Measurements from ENCODE around the gene CLEC9A. TPM values are rescaled to one million over a fixed set of nuclear protein-coding genes. Genes with fewer than 3 reads are reported as not detected.

Gene CLEC9A
- total and polyA plus RNA-seq, 2 experiments from 2014 or later: not detected

DNA sequence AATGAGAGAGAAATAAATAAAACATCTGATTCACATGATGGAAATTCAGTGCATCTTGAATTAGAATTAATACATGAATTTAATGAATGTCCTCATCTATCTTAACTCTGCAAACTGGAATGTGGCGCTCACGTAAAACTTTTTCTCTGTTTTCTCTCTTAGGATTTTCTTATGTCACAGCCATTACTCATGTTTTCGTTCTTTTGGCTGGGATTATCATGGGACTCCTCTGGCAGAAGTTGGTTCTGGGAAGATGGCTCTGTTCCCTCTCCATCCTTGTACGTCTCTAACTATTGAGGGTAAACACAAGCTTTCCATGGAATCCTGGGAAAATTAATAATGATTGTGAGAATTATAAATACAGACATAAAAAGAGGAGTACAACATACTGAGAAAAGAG is 15.0 kb upstream of the CLEC9A start:
- Mint-ChIP-seq H3K4me3 (no peak overlapping the region), H3K9me3 (no peaks in the 10 kb centered on the region), H3K4me1 (peaks cover 10% of the 10 kb centered on the region), H3K27me3 (ENCODE audit: insufficient read depth, low read depth, poor library complexity) (no peaks in the 10 kb centered on the region), H3K27ac (no peak overlapping the region), H3K36me3 (ENCODE audit: low read depth) (no peaks in the 10 kb centered on the region)
- Histone ChIP-seq H3K79me2 (replicated peaks; ENCODE audit: insufficient read depth) (no peaks in the 10 kb centered on the region), H3F3A (replicated peaks; ENCODE audit: low read depth) (no peaks in the 10 kb centered on the region), H3K36me3 (ENCODE audit: insufficient read depth) (no peaks in the 10 kb centered on the region), H3K4me2 (no peak overlapping the region), H3K9me2 (ENCODE audit: insufficient read depth) (no peaks in the 10 kb centered on the region), H3K4me1 (ENCODE audit: insufficient read depth) (peaks cover 15% of the 10 kb centered on the region), H3K27ac (ENCODE audit: low read depth) (no peak overlapping the region), H3K4me3 (no peak overlapping the region), H2AFZ (no peak overlapping the region), H4K20me1 (replicated peaks; ENCODE audit: insufficient read depth) (no peaks in the 10 kb centered on the region), H3K27me3 (ENCODE audit: insufficient read depth) (no peaks in the 10 kb centered on the region)
- no peak for TF ChIP-seq ZNF331 (CRISPR knock-in tag; IDR thresholded peaks at IDR 0.05; ENCODE audit: low read depth)
- no peak for TF ChIP-seq POLR2AphosphoS5 (IDR thresholded peaks at IDR 0.05; ENCODE audit: low read depth)
- TF ChIP-seq, protein P1, sequence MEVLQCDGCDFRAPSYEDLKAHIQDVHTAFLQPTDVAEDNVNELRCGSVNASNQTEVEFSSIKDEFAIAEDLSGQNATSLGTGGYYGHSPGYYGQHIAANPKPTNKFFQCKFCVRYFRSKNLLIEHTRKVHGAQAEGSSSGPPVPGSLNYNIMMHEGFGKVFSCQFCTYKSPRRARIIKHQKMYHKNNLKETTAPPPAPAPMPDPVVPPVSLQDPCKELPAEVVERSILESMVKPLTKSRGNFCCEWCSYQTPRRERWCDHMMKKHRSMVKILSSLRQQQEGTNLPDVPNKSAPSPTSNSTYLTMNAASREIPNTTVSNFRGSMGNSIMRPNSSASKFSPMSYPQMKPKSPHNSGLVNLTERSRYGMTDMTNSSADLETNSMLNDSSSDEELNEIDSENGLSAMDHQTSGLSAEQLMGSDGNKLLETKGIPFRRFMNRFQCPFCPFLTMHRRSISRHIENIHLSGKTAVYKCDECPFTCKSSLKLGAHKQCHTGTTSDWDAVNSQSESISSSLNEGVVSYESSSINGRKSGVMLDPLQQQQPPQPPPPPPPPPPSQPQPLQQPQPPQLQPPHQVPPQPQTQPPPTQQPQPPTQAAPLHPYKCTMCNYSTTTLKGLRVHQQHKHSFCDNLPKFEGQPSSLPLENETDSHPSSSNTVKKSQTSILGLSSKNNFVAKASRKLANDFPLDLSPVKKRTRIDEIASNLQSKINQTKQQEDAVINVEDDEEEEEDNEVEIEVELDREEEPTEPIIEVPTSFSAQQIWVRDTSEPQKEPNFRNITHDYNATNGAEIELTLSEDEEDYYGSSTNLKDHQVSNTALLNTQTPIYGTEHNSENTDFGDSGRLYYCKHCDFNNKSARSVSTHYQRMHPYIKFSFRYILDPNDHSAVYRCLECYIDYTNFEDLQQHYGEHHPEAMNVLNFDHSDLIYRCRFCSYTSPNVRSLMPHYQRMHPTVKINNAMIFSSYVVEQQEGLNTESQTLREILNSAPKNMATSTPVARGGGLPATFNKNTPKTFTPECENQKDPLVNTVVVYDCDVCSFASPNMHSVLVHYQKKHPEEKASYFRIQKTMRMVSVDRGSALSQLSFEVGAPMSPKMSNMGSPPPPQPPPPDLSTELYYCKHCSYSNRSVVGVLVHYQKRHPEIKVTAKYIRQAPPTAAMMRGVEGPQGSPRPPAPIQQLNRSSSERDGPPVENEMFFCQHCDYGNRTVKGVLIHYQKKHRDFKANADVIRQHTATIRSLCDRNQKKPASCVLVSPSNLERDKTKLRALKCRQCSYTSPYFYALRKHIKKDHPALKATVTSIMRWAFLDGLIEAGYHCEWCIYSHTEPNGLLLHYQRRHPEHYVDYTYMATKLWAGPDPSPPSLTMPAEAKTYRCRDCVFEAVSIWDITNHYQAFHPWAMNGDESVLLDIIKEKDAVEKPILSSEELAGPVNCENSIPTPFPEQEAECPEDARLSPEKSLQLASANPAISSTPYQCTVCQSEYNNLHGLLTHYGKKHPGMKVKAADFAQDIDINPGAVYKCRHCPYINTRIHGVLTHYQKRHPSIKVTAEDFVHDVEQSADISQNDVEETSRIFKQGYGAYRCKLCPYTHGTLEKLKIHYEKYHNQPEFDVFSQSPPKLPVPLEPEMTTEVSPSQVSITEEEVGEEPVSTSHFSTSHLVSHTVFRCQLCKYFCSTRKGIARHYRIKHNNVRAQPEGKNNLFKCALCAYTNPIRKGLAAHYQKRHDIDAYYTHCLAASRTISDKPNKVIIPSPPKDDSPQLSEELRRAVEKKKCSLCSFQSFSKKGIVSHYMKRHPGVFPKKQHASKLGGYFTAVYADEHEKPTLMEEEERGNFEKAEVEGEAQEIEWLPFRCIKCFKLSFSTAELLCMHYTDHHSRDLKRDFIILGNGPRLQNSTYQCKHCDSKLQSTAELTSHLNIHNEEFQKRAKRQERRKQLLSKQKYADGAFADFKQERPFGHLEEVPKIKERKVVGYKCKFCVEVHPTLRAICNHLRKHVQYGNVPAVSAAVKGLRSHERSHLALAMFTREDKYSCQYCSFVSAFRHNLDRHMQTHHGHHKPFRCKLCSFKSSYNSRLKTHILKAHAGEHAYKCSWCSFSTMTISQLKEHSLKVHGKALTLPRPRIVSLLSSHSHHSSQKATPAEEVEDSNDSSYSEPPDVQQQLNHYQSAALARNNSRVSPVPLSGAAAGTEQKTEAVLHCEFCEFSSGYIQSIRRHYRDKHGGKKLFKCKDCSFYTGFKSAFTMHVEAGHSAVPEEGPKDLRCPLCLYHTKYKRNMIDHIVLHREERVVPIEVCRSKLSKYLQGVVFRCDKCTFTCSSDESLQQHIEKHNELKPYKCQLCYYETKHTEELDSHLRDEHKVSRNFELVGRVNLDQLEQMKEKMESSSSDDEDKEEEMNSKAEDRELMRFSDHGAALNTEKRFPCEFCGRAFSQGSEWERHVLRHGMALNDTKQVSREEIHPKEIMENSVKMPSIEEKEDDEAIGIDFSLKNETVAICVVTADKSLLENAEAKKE (CRISPR knock-in tag; IDR thresholded peaks at IDR 0.05): no peak
- ATAC-seq (no peak), DNase-seq (ENCODE audit: low spot score) (no peak)

- no peaks in the 10 kb centered on the region for H3K9me3 Mint-ChIP-seq
- no peak overlapping the region for H3K4me3 Mint-ChIP-seq
- Histone ChIP-seq H4K20me1 (replicated peaks; ENCODE audit: insufficient read depth) (no peaks in the 10 kb centered on the region; the same call in 1 of the 2 replicates), H3K4me2 (0 out of 2 replicates have a peak overlapping the region, but pooled peaks have one; percentile 36), H3K4me3 (no peak overlapping the region), H3K27ac (ENCODE audit: low read depth) (no peak overlapping the region), H3K36me3 (ENCODE audit: insufficient read depth) (no peaks in the 10 kb centered on the region), H3K4me1 (ENCODE audit: insufficient read depth) (peaks cover 15% of the 10 kb centered on the region), H3K27me3 (ENCODE audit: insufficient read depth) (no peaks in the 10 kb centered on the region), H3K9me2 (ENCODE audit: insufficient read depth) (no peaks in the 10 kb centered on the region), H2AFZ (no peak overlapping the region), H3F3A (replicated peaks; ENCODE audit: low read depth) (no peaks in the 10 kb centered on the region), H3K79me2 (replicated peaks; ENCODE audit: insufficient read depth) (no peaks in the 10 kb centered on the region)
- peaks cover 10% of the 10 kb centered on the region for H3K4me1 Mint-ChIP-seq
- 0 out of 2 replicates have a peak, but pooled peaks have one; percentile 6 for TF ChIP-seq NANOG (IDR thresholded peaks at IDR 0.05; ENCODE audit: borderline replicate concordance)
- TF ChIP-seq ZNF114 (CRISPR knock-in tag; IDR thresholded peaks at IDR 0.05): no peak
- H3K27me3 Mint-ChIP-seq (ENCODE audit: insufficient read depth, low read depth, poor library complexity): no peaks in the 10 kb centered on the region
- no peaks in the 10 kb centered on the region for H3K36me3 Mint-ChIP-seq (ENCODE audit: low read depth)
- ATAC-seq (no peak), DNase-seq (ENCODE audit: low spot score) (no peak)
- H3K27ac Mint-ChIP-seq: peak overlapping the region; percentile 60
Observed at GRCh38 chr12:10016881-10017280, 13.6 kb upstream of the CLEC9A start.
